Glomerular visceral epithelial cell (primary cell): ENCODE results near the gene PRICKLE1.

Source experiments
- DNase-seq: peaks from one replicate; pipeline ENCODE4 v3.0.0-alpha.2; 2016; ENCODE audit errors: extremely low spot score

The PRICKLE1 gene

GRCh38 chr12:42450248-42450647 lies 139.3 kb downstream of the PRICKLE1 start:
- DNase-seq: peak; percentile 56

DNA sequence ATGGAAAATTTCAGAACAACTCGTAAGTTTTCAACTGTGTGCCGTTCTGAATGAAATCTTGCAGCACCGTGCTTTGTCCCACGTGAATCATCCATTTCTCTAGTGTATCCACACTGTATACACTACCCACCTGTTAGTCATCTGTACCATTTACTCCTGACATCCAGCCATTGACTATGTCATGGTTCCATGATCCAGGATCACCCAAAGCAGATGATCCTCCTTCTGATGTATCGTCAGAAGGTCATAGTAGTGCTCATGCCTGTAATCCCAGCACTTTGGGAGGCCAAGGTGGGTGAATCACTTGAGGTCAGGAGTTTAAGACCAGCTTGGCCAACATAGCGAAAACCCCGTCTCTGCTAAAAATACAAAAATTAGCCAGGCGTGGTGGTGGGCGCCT lies 140.7 kb downstream of the PRICKLE1 start:
- peak; percentile 46 for DNase-seq

- no peak for DNase-seq
These were observed 142.2 kb downstream of the PRICKLE1 start for GRCh38 chr12:42447371-42447786.

DNA sequence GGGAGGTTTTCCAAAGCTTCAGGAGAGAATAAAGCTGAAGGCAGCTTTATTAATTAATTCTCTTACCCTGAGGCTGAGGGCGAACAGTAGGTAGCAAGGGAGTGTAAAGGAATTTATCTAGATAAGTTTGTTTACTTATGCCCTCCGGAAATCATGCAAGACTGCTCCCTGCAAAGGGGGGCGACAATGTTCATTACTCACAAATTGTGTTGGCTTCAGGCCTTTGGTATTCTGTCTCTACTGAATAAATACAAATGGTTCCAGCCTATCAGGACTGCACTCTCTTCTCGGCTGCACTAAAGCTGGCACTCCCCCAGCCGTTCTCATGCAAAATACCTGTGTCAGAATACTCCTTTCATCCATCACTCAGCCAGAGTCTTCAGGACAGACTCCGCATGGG lies 142.8 kb downstream of the PRICKLE1 start:
- DNase-seq: no peak

- DNase-seq: no peak
These were observed 143.7 kb downstream of the PRICKLE1 start for GRCh38 chr12:42445891-42446290.

DNA sequence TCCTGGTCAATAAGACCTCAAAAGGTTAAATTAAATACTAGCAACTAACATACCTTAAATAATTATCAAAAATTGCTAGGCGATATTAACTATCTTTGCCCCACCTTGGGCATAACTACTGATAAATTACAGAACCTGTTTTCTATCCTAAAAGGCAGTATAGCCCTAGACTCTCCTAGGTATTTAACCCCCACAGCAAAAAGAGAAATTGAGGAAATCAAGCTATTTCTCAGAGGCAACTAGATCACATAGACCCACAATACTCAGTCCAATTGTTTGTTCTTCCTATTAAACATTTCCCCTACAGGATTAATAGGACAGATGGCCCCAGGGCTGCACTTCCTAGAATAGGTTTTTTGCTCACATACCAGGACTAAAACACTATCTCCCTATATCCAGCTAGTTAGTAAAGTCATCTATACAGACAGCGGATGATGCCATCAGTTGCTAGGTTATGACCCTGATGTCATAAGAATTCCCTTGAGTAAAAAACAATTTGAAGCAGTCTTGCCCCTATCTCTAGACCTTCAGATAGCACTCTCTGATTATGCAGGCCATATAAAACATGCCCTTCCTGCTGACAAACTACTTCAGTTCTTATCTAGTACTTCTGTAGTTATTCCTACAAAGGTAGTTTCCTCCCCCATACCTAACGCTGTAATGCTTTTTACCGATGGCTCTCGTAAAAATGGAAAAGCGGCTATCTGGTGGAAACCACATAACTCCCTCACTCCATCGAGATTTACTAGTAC lies 145.2 kb downstream of the PRICKLE1 start:
- no peak for DNase-seq

DNA sequence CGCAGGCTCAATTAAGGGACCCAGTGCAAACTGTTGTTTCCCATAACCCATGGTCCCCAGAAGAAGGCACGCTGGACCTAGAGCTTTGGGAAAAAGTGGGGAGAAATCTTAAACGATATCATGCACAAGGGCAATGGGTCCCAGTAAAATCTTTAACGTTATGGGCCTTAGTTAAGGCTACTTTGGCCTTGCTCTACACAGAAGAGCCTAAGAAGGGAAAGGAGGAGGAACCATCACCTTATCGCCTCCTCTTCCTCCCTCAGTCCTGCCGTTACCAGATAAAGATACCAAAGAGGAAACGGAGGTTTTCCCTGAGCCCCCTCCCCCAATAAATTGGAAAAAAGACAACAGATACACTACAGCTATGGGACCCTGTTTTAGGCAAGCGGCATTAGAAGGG lies 146.7 kb downstream of the PRICKLE1 start:
- DNase-seq: no peak

DNA sequence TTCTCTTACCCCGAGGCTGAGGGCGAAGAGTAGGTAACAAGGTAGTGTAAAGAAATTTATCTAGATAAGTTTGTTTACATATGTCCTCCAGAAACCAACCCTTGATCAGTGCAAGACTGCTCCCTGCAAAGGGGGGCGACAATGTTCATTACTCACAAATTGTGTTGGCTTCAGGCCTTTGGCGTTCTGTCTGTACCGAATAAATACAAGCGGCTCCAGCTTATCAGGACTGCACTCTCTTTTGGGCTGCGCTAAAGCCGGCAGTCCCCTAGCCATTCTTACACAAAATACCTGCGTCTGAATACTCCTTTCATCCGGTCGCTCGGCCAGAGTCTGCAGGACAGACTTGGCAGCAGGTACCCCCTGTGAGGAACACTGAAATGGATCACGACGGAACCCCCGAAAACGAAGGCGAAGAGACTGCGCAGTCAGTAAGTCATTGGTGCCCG lies 147.2 kb downstream of the PRICKLE1 start:
- no peak for DNase-seq

DNA sequence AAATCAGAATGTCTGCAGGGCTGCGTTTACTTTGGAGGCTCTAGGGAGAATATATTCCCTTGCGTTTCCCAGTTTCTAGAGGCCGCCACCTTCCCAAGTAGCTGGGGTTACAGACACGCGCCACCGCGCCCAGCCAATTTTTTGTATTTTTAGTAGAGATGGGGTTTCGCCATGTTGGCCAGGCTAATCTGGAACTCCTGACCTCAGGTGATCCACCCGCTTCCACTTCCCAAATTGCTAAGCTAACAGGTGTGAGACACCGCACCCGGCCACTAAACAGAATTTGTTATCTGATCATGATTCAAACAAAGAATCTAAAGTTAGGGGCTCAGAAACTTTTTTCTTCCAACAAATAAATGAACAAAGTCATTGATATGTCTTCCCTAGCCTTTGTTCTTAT lies 148.9 kb downstream of the PRICKLE1 start:
- no peak for DNase-seq

DNA sequence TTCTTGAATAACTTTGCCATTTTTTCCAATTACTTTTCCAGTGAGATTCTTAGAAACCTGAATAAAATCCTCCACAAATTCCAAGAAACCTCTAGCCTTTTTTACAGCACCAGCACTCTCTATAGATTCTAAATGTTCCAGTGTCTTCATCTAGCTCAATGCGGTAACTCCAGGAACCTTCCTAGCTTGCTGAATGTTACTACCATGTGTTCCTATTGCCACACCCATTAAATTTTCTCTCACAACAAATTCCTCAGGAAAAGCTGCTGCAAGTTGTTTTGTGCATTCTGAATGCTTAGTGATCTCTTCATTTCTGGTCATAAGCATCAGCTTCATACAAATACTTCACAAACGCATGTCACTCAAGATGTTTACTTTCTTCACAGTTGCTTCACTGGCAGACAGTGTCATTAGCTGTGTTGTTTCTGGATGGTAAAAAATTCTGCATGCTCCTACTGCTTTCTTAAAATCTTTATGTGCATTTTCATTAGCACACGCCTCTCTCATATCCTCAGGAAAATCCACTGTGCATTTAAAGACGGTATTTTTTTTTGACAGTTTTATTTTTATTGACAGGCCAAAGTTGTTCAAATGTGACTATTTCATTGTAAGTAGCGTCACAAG lies 156.9 kb downstream of the PRICKLE1 start:
- no peak for DNase-seq

DNA sequence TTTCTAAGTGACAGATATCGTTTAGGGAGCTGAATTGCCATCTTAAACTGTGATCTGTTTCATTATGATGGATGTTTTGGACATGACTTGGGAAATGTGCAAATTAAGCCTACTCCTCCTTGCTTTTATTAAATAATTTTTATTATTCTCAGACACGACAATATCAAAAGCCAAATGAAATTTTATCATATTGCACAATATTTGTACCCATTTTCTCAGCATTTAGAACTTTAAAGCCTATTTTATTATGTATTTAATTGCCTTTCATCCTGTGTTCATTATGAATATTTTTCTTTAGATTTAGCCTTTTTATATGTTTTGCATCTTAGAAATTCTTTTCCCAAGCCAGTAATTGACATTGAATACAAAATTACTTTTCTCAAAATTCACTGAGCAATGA lies 160.7 kb downstream of the PRICKLE1 start:
- DNase-seq: no peak

- DNase-seq: peak; percentile 75
These were observed 162.8 kb downstream of the PRICKLE1 start for GRCh38 chr12:42426746-42427145.

GRCh38 chr12:42422785-42423184 lies 166.8 kb downstream of the PRICKLE1 start:
- no peak for DNase-seq

DNA sequence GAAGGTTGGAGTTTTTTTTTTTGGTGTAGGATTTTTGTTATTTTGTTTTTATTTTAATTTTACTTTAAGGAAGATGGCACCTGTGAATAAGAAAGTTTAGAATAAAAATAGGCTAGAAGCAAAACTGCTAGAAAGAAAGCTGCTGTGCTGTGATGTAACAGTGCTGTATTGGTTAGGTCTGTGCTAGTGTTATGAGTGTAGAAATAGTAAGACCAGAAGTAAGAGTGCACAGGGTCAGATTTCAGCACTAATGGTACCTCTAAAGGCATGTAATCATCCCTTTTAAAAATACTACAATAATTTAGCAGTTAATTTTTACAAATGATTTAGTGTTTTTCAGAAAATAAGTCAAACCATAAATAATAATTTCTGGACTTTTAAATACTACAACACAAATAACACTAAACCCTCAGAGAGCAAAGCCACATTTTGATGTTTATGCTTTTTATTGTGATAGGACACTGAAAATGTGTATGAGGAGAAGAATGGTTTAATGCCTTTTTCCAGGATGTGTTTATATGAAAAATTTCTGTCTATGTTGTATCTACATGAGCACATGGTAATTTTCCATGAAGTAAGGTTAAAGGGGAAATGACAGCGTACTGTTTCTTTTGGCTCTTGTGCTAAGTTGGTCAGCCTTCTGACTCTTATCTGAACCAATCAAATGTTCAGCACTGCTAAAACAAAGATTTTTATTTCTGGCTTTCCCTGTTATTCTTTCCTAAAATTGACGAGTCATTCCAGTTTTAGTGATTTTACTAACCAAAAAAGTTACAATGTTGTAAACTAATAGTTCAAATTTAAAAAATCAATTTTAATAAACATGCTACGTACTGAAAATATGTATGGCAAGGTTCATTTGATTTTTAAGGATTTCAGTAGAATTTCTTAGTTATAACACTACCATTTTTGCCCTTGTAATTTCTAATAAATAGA lies 167.4 kb downstream of the PRICKLE1 start:
- no peak for DNase-seq

- DNase-seq: no peak
These were observed 169.2 kb downstream of the PRICKLE1 start for GRCh38 chr12:42420395-42420794.

DNA sequence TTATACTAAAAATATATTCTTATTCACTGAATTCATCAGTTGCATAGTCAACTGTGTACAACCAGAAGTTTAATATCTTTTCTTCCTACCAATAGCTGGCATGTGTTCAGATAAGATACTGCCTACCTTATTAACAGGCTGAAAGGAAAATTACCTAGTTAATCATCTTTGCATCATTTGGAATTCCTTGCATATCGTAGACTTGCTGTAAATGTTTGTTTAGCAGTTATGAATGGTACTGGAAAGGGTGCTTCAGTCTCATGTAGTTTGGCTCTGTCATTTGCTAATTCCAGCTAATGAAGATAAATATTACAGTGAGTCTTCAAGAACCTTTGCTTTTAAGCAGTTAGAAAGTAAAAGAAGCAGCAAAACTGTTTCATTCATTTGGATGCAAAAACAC lies 179.2 kb downstream of the PRICKLE1 start:
- no peak for DNase-seq

DNA sequence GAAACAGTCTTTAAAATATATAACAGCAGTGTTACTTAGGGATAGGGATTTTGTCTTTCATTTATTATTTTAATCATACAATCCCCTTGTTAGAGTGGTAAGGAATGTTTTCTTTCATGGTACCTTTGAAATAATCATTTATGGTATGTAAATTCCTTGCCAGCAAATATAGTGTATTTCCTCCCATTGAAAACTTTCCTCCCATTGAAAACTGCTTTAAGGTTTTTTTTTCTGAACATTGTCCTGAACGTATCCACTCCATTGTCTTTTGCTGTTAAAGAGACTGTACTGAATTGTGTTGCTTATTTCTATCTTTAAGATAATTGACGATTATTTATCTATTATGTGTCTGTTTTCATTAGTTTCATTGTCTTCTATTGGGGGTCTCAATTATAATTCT lies 180.1 kb downstream of the PRICKLE1 start:
- no peak for DNase-seq

GRCh38 chr12:42407306-42407705 lies 182.2 kb downstream of the PRICKLE1 start:
- no peak for DNase-seq
